PC-9 (cell line): ENCODE data around the gene SELENBP1.

Experiments used
- CTCF ChIP-seq: fragments of 200-600 bp; sonication (generic); conservative IDR thresholded peaks from 2 replicates; pipeline ENCODE4 v1.6.1; 2017; ENCODE audit warnings: mixed run types, antibody characterized with exemption, mild to moderate bottlenecking, moderate library complexity
- EZH2 ChIP-seq: fragments of 200-600 bp; sonication (generic); IDR thresholded peaks from 2 replicates; pipeline ENCODE4 v1.8.0; 2017; ENCODE audit warnings: antibody characterized with exemption, low read depth

- TF ChIP-seq CTCF (no peak), EZH2 (no peak)
These were observed 45.8 kb downstream of the SELENBP1 start for GRCh38 chr1:151326619-151327222.
